Ecto neural progenitor cell (in vitro differentiated cells): ENCODE data around the gene ILDR1.

Experiments
- DNase-seq: peaks from one replicate; pipeline ENCODE4 v3.0.0-alpha.2; 2018; ENCODE audit warnings: low spot score

ILDR1 gene

DNA sequence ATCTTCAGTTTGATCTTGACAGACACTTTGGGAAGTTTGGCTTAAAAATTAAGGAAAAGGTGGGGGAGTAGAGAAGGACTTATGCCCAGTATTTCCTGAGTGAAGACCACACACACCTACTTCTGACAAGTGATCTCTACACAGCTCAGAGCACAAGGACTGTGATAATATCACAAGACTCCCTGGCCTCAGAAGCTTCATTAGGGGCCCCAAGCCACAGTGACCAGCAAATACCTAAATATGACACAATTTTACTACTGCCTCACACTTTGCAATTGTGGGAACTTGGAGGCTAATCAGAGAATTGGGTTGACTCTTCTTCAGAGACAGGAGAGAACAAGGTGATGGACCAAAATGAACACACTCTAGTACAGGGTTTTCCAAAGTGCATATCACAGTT is 2.6 kb downstream of the ILDR1 start:
- DNase-seq = no peak

DNA sequence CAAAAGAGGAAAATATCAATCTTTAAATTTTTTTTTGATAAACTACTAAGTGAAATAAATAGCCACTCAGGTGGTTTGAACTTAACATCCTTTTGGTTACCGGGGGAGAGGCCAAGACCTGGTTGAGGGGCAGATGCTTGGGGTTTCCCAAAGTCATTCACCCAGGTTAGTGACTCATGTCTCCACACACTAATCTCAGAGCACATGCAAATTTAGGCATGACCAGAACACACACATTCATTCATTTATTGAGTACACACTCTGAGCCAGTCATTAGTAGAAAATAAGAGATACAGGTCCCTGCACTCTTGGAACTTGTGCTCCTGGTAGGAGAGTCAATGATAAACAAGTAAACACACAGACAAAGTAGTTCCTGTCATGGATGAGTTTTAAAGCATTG is 7.3 kb downstream of the ILDR1 start:
- DNase-seq = no peak

DNA sequence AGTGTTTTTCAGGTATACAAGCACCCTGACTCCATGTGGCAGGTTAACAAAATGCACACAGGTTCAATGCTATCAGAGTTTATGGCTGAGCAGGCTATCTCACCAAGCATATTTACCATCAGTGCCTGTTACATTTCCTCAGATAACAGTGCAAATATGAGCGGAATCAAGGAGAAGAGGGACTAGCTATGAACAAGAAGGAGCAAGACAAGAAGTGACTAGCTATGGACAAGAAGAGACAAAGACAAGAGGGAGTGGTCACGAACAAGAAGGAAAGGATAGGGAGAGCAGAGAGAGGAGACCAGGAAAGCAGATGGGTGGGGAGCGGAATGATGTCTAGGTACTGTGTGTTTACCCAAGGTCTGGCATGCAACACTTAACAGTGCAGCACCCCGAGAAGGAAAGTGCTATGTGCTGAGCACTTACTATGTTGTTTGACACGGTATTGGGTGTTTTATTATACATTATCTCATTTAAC is 8.6 kb downstream of the ILDR1 start:
- no peak for DNase-seq

DNA sequence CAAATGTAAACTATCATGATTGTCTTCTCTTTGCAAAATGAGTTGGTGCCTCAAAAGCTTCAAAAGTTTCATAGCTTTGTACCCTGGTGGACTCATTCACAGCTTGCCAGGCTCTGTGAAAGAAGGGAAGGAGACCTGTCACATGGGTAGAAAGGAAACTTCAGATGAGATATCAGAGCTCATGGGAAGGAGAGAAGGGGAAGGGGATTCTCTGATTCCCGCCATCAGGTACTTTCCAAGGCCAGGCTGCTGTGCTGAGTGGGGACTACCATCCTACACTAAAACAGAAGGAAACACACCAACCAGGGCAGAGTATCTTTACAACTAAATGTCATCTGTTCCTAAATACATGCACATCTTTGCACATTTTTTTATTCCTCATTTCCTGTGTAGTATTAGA is 9.2 kb downstream of the ILDR1 start:
- no peak for DNase-seq

DNA sequence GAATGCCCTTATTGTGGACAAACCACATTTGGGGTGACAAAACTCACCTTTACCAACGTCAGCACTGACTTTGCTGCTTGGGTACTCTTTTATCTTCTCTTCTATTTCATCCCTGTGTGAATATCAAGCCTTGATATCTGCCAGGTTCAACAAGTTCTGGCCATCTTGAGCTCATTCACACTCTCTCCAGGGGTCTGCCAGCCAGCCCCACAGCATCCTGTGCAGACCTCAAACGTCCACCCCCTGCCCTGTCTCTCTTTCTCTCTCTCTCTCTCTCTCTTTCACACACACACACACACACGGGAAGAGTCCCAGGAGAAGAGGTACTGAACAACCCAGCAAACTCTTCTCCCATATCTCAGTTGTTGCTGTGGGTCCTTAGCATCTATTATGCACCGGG is 10.7 kb downstream of the ILDR1 start:
- no peak for DNase-seq

DNA sequence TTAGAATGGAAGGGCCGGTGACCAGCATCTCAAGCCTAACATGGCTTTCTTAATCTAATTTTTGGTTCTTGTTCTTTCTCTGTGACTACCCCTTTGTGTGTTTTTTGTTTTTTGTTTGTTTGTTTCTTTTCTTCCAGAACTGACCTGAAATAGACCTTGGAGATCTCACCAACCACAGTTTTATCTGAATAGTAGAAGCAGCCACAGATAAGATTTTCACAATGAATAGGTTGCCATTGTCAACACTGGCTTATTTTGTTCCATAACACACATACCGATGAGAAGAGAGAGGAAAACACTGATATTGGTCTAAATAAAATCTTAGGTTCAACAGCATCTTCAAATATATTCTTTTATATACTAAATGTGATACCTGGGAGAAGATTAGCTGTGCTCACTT is 11.5 kb downstream of the ILDR1 start:
- DNase-seq = no peak

DNA sequence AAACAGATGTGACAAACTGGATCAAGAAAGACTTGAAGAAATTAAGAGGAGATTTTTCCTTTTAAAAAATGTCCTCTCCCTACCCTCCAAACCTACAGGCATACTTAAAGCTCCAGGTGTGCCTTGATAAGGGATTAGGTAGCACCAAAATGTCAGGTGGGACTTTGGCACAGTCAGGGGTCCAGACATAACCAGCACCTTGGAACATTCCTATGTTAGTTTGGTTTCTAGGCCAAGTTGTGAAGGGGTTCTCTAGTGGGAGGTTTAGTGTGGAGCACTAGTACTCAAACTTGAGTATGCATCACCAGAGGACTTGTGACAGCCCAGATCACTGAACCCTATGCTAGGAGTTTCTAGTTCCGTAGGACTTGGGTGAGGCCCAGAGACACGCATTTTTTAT is 13.9 kb downstream of the ILDR1 start:
- no peak for DNase-seq

DNA sequence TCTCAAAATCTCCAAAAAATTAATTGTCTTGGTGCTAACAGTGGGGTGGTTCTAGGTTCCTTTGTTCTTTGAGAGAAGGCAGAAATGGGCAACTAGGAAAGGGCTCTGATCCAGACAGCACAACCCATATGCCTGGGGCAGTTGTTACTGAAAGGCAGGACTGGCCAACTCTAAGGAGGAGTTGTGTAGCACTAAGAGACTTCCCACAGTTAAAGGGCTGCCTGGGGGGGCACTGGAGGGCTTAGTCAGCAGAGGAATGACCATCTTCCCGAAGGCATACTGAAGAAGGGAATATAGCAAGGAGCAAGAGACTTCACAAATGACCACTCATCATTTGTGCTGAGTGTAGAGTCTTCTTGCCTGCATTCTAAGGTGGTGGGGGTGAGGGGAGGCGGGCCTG is 15.8 kb downstream of the ILDR1 start:
- no peak for DNase-seq

DNA sequence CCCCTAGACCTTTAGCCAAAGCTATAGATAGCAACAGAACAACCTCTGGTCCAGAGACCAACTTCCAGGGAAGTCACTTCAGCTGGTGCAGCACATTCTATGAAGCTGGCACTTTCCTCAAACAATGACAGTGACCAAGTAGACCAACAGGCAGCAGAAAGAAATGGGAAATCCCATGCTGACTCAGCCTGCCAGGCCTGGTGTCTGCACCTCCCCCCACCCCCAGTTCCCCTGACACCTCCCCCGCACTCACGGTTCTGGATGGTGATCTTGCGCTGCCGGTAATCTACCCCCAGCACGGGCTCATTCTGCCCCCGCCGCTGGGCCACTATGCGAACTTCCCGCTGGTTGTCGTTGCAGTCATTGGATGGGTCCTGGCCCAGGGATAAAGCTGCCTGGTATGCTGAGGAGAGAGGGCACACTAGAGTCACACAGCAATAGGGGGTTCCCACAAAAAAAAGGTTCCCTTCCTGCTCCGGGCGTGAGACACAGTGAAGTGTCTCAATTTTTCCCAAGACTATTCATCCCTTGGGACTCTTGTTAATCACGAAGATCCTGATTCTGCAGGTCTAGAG is 17.0 kb downstream of the ILDR1 start:
- no peak for DNase-seq

DNA sequence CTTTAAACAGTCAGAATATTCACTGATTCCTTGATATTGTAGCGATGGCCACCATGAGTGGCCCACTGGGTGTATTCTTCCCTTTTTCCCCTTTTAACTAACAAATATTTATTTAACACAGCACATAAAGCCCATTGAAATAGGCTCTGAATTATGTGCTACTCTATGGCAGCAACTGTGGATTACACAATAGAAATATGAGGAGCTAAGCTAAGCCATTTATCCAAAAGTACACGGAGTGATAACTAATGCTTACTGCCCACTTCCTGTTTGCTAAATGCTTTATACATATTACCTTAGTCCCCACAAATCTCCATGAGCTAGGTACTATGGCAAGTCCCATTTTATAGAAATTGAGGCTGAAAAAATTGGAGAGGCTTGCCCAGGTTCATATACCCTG is 17.9 kb downstream of the ILDR1 start:
- DNase-seq = no peak

DNA sequence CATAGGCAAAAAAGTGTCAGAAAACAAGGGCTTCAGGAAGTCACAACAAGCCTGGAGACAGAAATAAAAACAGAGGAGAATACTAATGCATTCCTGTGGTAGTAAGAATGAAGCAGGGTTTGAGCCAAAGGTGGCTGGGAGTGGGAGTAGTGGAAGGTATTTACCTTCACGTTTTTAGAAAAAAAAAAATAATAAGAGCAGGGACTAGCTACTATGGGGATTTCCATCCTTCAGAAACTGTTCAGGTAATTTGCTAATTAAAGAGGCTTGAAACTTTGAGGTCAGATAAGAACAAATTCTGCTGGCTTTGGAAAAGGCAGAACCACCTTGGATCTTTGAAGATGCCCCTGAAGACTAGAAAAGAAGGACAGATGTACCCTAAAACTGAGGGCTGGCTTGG is 18.4 kb downstream of the ILDR1 start:
- DNase-seq = no peak

DNA sequence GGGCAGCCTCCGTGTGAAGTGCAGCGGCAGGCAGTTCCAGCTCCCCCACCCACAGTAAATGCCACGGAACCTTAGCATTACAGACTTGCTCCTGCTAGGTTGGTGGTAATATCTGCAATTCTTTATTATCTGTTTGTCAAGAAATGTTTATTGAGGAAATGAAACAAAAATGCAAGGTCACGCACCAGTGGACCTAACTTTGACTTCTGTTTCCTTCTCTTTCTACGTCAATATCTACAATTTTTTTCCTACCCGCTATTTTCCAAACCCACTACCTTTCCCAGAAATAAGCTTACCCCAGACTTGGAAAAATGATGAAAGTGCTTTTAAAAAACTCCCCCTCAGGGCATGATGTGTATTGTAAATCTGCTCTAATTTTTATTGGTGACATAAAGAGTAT is 18.9 kb downstream of the ILDR1 start:
- no peak for DNase-seq

DNA sequence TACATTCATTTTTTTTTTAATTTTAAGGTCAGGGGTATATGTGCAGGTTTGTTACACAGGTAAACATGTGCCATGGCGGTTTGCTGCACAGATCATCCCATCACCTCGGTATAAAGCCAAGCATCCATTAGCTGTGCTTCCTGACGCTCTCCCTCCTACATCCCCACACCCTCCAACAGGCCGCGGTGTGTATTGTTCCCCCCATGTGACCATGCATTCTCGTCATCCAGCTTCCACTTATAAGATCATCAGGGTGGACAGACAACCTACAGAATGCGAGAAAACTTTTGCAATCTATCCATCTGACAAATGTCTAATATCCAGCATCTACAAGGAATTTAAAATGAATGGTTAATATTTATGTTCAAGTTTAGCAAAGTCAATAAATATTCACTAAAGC is 19.4 kb downstream of the ILDR1 start:
- DNase-seq = no peak

DNA sequence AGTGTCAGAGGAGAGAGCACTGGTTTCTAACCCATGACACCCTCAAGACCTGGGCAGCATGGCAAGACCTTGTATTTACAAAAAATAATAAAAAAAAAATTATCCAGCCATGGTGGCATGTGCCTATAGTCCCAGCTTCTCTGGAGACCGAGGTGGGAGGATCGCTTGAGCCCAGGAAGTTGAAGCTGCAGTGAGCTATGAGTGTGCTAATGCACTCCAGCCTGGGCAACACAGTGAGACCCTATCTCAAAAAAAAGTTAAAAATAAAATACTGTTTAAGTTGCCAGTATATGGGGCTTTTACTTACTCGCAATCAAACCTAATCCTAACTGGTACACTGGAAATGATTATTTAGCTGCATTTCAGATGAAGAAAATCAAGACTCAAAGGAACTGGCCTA is 20.2 kb downstream of the ILDR1 start:
- no peak for DNase-seq

DNA sequence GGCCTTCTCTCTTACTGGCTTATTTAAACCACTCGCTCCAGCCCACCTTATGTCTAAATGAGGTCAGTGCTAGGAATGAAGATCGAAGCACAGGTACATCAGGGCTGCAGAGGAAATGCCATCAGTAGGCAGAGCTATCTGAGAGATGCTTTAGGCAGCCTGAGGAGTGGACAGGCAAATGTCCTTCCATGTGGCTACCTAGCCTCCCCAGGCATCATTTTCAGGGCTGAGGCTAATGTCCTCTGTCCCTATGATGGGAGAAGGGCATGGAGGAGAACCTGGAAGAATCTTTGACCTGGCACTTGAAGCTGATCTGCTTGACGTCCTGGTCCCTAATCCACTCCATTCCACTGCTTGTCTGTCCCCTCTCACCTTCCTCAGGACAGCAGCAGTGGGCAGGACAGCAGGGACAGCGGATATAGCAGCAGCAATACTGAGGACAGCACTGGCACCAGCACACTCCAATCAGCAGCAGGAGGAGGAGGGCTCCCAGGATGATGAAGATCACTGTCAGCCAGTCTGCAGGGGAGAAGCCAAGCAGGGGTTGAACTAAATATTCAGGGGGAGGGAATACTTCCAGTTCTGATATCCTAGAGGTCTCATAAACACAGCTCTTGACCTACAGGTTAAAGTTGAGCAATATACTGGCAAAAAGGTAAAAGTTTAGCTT is 21.0 kb downstream of the ILDR1 start:
- DNase-seq = no peak

DNA sequence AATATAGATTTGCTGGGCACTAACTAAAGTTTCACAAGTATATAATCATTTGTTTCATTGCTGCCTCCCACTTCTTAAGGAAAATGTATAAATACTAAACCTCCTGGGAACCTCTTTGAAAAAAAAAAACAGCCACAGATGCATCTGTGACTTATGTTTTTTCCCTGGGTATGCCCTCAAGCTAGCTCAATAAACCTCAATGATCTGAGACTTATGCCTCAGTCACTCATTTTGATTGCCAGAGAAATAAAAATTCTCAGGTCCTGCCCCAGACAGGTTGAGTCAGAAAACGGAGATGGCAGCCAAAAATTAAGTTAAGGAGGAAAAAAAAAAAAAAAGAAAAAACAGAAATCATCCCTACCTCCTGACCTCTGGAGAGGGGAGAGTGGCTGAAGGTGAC is 22.1 kb downstream of the ILDR1 start:
- no peak for DNase-seq

DNA sequence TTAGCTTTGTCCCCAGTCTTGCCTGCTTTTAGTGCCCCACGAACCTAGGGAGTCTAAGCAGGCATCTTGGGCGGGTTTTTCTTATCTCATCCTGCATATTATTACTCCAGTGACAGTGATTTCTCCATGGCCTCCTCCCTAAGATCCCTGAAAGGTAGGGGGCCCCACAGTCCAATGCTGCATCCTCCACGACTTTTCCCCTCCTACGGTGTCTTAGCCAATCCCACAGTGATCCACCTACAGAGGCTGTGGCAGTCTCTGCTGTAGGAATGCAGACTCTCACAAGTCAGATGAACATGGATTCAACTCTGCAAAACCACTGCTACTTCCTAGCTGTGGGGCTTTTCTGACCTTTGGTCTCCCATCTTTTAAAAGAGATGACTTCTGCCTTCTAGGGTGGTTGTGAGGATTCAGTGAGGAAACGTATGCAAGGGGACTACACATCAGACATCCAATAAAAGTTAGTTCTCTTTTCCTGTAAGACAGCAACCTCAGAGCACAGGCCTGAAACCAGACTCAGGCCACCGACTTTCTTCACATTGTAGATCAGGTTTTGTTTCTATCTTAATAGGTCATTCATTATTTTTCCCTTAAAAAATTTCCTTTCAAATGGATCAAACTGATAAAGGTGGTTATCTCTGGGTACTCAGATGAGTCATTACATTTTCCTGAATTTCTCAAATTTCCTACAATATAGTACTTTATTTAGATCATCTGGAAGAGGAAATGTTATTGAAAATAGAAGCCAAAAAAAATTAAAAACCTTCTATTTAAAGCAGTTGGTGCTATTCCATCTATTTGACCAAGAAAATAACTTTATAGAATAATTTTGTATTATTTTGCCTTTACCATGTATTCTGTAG is 23.2 kb downstream of the ILDR1 start:
- DNase-seq = no peak

DNA sequence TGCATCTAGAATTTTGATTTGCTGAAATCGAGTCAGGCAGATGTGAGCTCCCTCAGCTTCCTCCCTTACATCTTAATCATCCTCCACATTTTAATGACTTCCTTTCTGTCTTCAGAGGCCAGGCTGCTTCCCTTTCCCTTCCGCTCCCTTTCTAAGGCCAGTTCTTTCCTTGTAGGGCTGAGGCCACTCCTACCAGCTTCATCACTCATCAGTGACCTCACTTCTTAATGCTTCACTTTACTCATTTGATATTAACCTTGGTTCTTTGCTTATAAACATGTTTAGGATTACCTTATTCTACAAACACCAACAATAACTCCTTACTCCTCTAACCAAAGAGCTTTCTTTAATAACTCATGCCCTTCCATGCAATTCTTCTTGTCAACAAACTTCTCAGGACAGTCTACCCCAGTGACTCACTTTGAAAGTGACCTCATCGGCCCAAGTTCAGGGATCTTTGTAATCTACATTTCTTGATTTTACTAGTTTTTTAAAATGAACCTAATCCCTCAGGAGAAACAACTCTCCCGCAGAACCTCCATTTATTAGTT is 23.9 kb downstream of the ILDR1 start:
- DNase-seq = no peak

DNA sequence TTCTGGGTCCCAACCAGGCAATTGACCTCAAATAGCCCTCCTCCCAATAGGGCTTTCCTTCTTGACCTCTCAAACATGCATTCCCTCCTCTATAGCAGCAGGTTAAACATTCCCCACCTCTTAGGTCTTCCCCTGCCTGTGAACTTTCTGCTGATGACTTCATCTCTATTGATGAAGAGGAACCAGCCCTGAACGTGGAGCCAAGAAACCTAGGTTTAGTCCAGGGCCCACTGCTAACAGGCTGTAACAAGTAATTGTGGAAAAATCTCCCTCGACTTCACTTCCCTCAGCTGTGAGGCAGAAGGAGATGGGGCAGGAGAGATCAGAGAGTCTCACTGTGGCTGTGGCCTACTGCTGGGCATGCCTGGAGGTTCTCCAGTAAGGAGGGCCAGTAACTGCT is 24.7 kb downstream of the ILDR1 start:
- DNase-seq = no peak

DNA sequence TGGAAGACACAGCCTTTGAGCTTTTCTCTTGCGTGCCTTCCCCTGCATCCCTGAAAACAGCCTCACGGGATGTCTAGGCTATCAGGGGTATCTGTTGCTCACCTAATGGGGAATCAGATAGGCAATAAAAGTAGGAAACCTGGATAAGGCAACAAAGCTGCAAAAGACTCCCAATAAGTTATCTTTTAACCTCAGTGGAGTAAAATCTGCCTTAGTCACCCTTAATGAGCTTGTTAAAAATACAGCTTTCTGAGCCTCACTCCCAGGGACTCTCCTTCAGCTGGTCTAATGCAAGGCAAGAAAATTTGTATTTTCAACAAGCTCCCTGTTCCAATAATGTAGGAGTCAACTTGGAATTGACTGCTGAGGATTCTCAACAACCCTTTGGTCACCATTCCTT is 25.6 kb downstream of the ILDR1 start:
- no peak for DNase-seq

DNA sequence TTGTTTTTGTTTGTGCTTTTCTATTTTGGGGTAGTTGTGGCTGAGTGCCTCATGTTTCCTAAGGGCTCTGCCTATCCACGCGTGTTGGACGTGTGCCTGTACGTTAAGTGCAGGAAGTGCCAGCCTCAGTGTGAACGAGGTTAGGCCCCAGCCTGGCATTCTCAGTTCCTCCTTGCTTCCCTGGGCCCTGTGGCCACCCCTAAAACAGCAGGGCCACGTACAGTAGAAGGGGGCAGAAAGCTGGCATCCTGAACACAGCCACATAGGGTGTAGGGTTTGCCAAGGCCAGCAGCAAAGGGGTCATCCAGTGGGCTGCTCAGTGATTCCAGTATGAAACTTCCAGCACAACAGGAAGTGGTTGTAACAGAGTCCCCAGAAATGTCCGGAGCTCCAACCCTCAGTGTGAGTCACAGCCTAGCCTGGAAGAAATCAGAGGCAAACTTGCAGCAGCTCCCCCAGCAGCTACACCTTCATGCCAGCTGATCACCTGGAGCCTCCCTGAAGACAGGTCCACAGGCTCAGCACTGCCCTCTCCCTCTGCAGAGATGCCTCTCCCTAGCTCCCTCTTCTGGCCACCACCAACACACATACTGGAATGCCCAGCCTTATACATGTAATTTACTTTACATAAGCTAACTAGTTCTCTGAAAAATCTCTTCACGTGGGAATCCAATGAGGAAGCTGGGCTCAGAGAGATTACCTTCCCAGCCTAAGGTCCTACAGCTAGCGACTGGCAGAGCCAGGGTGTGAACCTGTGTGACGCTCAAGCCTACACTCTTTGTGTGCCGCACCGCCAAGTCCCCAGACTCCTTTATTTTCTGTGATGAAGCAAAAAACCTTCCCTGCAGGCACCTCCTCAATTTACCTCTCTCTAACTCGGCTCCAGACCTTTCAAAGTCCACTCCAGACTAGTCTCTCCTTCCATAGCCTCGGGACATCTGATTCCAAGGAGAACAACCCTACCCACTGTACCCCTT is 26.6 kb downstream of the ILDR1 start:
- DNase-seq = no peak

DNA sequence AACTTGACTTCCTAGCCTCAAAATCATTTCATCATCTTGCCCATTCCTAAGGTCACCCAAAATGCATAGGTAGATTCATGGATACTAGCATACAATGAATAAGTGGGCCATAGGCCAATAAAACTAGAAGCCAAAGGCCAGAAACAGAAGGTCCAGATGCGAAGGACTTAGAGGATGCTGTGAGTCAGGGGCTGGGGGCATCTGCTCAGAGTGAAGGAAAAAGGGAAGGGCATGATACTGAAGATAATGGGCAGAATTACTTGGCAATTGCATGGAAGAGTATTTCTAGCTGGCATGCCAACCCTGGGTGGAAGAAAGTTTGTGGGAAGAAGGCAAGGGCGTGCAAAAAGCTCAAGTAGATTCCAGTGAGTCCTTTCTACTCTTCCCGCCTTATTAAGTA is 27.5 kb downstream of the ILDR1 start:
- no peak for DNase-seq
